GM19099 (cell line): ENCODE data around the gene JAKMIP1.

ENCODE experiments used
- POLR2A ChIP-seq: IDR thresholded peaks from 3 replicates; pipeline ENCODE4 v1.6.1; 2011; ENCODE audit warnings: low read depth; ENCODE audit not compliant: insufficient read length; ENCODE audit errors: extremely low read depth

Gene JAKMIP1

DNA sequence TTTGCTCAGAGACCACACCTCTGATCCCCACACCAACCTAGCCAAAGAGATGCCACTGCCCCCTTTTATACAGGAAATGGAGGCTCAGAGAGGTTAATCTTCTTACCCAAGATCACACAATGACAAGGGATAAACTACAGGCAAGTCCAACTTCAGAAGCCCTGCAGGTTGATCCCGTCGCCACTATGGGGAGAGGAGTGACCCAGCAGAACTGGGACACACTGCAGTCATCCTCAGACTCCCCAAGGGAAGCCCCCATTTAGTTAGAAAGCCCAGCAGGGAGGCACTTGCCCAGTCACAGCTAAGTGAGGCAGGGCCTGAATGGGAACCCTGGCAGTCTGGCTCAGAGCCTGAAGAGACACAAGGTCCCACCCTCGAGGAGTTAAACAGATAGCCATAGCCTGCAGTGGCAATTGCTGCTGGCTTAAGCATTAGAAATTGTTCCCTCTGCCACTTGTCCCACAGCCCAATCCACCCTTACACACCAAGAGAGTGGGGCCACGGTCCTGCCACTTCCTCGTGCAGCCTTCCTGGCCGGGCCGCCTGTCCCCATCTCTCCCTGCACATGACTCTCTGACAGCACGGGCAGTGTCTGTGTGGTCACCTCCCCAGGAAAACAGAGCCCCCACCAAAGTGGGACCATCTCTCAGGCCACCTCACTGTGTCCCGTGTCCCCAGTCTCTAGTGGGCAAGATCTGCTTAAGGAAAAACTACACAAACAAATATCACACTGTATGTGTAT lies 2.7 kb downstream of the JAKMIP1 start:
- no peak for TF ChIP-seq POLR2A

DNA sequence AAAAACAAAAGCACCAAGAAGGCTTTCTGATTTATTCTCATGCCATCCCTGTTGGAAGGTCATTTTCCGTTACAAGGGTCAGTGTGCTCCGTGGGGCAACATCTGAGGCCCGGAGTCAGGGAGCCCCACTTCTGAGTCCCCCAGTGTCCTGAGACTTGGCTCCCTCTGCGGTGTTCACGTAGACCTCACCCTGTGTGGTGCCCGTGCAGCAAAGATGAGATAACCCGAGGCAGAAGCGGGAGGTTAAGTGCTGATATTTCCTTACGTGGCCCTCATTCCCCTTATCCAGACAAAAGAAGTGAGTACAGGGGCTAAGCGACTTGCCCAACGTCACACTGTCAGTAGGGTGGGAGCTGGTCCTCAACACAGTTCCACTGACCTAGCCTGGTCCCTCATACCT lies 3.5 kb downstream of the JAKMIP1 start:
- no peak for TF ChIP-seq POLR2A

DNA sequence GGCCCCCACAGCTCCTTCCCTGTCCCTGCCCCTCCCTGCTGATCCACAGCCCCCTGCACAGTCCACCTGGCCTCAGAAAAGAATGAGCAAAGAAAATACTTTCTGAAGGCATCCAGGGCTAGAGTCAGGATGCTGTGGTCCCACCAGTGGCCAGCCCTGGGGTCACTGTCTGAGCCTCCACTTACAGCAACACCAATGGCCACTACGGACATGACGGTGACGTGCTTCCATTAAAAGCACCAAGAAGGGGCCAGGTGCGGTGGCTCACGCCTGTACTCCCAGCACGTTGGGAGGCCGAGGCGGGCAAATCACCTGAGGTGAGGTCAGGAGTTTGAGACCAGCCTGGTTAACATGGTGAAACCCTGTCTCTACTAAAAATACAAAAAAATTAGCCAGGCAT lies 4.0 kb downstream of the JAKMIP1 start:
- TF ChIP-seq POLR2A, result no peak

DNA sequence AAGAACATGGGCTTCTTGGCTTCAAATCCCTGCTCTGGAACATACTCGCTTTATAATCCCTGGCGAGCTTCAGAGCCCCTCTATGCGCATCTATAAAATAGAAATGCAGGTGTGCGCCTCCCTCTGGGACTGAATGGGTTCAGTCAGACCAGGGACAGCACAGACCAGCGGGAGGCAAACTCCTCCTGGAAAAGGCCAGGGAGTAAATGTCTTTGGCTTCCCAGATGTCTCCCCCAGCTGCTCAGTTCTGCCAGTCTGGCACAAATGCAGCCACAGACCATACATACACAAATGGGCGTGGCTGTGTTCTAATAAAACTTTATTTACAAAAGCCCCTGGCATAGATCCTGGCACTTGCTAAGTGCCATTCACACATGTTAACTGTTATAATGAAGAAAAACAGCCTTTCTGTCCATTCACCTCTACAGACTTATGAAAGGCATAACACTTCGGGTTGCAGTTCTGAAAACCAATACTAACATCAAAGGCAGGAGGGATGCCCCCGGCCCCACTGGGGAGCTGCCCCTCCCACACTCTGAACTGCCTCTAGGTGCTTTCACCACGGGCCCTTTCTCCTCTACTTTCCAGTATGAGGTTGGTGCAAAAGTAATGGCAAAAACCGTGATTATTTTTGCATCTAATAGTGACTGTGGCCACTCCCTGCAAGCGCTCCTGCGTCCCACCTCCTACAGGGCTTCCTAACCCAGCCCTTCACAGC lies 4.6 kb downstream of the JAKMIP1 start:
- TF ChIP-seq POLR2A, result no peak

DNA sequence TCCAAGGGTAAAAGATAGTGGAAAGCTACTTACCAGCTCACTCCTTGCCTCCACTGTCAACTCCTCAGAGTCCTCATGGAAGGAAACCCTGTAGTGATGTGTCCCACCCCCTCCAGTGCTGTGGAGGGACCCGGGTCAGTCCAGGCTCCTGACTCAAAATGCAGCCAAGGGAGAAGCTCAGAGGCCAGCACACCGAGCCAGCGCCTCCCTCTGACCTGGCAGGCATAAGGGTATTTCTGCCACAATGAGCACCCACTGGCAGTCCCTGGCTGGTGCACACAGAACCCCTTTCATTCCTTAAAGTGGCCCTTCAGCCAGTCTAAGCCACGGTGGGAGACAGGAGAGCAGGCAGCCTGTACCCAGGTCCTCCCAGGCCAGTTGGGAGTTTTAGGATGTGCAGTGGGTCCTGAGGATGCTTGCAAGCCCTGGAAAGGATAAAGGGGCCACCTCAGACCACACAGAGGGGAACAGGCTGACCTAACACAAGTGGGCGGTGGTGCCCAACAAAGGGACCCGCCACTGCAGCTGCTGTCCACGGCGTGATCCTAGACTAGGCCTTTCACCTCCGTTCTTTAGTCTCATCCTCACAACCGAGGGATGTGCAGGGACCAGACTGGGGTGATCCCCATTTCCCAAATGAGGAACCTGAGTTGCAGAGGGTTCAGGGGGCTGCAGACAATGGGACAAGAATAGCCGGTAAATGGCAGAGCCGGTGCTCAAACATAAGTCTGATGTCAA lies 5.7 kb downstream of the JAKMIP1 start:
- no peak for TF ChIP-seq POLR2A

DNA sequence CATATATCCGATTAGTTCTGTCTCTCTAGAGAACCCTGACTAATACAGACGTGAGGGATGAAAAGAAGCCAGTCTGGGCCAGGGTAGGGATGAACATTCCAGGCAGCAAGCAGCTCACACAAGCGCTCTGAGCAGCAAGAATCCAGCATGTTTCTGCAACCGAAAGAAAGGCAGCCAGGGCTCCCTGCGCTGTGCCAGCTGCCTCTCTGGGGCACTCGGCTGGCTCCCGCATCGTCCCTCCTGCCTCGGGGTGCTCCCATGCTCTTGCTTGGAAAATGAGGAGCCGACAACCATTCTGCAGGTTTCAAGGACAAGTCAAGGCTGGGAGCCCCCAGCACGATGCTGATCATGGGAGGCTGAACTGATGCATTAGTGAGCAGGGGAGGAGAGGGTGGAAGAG lies 7.0 kb downstream of the JAKMIP1 start:
- no peak for TF ChIP-seq POLR2A

DNA sequence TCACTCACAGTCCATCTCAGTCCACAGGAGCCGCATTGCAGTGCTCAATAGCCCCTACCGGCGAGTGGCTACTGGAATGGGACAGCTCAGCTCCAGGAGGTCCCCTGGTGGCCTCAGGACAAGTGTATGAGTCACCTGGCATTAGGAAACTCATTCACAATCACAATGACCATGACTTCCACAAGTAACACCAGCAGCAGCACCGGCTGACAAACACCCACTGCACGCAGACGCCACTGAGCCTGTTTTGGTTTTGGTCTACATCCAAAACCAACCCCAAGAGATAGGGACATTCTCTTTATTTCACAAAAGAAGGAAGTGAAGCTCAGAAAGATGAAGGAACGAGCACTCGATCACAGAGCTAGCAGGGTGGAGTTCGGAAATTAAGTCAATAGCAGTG lies 8.1 kb downstream of the JAKMIP1 start:
- TF ChIP-seq POLR2A, result no peak

DNA sequence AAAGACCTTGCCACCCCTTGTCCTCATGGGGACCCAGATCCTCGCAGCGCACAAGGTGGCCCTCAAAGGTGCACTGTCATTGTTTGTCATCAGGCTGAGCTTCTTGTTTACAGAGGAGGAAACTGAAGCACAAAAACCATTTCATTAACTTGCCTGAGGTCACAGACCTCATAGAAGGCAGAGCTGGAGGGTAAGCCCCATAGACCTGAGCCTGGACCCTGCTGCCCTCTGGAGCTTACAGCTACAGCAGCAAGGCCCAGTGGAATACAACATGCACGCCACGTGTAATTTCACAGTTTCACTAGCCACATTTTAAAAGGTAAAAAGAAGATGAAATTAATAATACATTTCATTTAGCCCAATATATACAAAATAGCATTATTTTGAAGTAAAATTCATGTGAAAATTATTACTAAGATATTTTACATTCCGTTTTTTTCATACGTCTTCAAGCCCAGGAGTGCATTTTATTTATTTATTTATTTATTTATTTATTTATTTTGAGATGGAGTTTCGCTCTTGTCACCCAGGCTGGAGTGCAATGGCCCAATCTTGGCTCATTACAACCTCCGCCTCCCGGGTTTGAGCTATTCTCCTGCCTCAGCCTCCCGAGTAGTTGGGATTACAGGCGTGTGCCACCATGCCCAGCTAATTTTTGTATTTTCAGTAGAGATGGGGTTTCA lies 8.8 kb downstream of the JAKMIP1 start:
- TF ChIP-seq POLR2A, result no peak

DNA sequence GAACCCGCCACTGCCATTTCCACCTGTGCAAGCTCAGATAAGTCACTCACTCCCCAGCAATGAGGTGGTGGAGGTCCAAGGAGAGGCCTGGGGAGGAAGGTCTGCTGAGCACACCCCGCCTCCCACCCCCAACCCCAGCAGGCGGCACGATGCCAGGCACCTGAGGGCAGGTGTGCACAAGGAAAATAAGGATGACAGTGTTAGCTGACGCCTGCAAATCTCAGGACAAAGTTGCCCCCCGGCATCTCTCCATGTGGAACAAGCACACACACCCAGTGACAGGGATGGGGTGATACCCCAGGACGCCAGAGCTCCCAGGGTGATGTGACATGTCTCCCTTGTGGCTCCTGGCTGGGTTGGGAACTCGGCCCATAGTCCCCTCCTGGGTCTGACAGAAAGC lies 9.9 kb downstream of the JAKMIP1 start:
- TF ChIP-seq POLR2A, result no peak

DNA sequence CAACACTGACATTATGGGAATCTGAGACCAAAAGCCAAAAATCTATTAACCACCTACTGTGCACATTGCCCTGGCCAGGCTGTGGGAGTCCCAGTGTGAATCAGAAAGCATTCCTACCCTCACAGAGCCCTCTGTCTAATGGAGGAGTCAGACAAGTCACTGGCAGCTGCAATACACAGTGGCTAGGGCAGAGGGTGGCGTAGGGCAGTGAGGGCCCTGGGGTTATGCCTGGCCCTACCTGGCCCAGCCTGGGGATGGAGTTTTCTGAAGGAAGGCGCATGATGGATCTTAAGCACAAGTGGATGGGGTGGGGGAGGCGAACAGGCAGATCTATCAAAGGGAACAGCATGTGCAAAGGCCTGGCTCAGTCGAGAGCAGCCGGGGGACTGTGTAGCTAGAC lies 10.8 kb downstream of the JAKMIP1 start:
- TF ChIP-seq POLR2A, result no peak

DNA sequence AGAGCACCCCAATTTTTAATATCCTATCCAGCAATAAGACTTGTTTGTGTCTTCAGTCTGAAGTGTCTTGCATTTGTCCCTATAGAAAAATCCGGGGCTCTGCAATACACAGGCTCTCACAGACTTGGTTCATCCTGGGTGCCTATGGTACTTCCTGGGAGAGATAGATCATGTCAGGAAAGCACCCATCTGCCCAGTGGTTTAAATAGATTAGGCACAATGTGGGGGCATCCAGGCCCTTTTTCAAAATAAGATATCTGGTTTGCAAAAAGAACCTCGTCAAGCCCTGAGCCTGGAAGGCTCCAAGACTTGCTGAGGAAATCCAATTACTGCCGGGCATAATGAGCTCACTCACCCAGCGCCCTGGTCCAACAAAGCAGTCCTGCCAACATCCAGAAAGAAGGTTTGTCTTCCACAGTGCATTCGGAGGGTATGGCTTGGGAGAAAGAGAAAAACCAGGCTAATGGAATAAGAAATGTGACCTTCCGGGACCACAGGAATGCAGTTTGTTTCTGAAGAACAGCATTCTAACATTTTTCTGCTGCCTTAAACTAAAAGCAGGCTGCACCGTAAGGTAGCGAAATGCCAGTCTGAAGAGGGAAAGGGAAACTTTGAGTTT lies 11.6 kb downstream of the JAKMIP1 start:
- TF ChIP-seq POLR2A, result no peak

DNA sequence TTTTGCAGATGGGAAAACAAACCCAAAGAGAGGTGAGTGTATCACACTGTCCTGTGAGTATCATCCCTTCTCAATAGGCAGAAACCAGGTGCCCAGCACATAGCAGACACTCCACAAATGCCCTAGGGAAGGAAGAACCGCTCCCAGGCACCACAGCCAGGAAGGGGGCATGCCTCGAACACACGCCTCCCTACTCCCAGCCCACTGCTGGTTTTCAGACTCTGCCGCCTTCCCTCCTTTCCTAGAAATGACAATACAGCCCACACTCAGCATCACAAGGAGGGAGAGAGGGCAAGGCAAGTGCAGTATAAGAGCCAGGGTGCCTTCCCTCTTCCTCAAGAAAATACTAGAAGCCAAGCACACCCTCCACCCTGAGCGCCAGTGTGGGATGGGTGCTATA lies 16.2 kb downstream of the JAKMIP1 start:
- no peak for TF ChIP-seq POLR2A

DNA sequence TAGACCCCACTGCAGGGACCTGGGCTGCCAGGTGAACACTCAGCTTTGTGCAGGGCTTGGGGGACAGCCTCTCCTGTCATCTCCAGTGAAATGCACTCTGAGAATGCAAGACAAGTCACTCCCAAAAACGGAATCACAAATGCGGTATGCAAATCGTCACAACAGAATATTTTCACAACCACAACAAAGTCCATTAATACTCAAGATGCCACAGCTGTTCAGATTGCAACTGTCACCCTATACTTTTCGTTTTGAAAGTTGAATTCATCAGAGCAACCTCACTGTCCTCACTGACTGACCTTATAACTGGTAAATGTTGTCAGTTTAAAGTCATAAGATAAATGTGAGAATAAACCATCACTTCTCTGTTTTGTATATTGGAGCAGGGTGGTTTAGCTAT lies 16.6 kb downstream of the JAKMIP1 start:
- TF ChIP-seq POLR2A, result peak; percentile 32

DNA sequence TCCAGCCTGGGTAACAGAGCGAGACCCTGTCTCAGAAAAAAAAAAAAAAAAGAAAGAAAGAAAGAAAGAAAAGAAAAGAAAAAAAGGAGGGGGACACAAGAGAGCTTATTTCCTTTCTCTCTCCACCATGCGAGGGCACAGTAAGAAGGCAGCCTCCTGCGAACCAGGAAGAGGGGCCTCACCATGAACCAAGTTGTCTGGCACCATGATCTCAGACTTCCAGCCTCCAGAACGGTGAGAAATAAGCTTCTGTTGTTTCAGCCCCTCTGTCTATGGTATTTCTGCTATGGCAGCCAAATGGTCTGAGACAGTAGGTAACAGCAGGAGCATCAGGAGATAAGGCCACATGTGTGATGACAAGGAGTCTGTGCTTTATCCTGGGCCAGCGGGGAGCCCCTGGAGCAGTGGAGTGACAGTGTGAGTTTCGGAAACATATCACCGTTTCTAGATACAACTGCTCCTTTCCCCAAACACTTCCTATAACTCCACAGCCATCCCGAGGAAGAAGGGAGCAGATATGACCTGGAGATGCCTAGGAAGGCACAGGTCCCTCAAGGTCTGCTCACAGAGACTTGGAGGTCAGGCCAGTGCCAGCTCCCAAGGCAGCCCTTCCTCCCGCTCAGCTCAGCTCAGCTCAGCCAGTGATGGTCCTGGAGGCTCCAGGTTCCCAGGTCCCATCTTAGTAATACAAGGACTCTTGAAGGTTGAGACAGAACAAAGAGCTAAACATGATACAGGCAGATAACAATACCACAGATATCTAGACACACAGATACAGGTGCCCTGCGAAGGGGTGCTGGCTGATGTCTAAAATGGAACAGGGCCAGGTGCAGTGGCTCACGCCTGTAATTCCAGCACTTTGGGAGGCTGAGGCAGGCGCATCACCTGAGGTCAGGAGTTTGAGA lies 17.7 kb downstream of the JAKMIP1 start:
- no peak for TF ChIP-seq POLR2A
